ENCODE data around the gene GZMH.
"Not testable (repeated sequence)": the region's sequence is repeated elsewhere in the genome, so short reads cannot be mapped to it uniquely, and the experiment has no call there.

The GZMH gene

DNA sequence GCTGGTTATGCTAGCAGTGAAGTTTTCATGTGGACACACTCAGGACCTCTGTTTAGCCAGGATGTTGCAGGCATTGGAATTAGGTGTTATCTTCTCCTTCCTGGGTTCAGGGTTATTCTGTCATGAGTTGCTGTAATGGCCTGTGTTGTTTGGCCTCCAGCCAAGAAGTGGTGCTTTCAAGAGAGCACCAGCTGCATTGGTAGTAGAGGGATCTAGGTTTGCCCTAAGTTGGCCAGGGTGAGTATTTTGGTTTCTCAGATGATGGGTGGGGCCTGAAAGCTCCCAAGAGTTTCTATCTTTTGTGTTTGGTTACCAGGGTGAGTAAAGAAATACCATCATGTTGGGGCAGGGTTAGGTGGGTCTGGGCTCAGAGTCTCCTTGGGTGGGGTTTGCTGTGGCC lies 2.7 kb upstream of the GZMH start:
- no peak for TF ChIP-seq POLR2A (IDR thresholded peaks at IDR 0.05; ENCODE audit: low read depth, low read length)
- no peak for FAIRE-seq
- no peak for DNase-seq (ENCODE audit: insufficient read length, low spot score)

DNA sequence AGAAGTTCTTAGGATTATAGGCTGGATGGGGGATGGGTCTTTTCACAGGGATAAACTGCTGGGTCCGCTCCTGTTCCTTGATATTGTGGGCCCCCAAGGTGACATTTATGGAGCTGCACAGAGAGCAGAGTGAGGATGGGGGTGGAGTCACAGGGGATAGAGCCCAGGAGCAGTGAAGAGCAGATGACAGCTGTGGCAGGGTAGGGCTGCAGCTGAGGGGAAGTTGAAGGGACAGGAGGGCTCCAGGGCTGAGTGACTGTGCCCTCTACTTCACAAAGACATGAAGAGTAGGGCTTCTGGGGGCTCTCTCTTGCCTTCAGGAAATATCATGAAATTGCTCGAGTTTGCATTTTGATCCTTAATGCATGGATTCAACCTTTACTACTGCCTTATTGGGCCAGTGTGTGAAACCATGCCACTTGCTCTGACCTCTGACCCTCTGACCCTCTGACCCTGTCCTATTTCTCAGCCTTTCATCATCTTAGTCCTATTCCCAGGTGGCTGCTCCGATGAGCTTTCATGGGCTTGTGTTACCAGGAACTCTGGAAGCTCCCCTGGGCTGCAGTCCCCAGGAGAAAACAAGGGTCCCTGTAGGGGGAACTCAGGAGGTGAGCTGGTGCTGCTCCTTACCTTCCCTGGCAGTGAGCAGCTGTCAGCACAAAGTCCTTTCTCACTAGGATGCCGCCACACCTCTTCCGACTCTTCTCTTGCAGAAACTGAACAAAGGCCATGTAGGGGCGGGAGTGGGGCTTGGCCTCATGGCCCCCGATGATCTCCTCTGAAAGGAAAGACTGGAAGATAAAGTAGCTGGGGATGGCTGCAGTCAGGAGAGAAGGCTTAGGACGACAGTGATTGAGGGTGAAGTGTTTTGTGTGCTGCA lies 1.6 kb downstream of the GZMH start:
- DNase-seq (ENCODE audit: insufficient read length, low spot score) (no peak), FAIRE-seq (no peak)
- TF ChIP-seq POLR2A (IDR thresholded peaks at IDR 0.05; ENCODE audit: low read depth, low read length) = no peak

- DNase-seq (ENCODE audit: insufficient read length, low spot score) (no peak), FAIRE-seq (no peak)
- no peak for TF ChIP-seq POLR2A (IDR thresholded peaks at IDR 0.05; ENCODE audit: low read depth, low read length)
Measured at GRCh38 chr14:24607081-24607480, 2.4 kb downstream of the GZMH start.

- DNase-seq (ENCODE audit: insufficient read length, low spot score) = no peak
- TF ChIP-seq POLR2A (IDR thresholded peaks at IDR 0.05; ENCODE audit: low read depth, low read length) = no peak
- FAIRE-seq = no peak
Measured at GRCh38 chr14:24606297-24606696, 3.2 kb downstream of the GZMH start.

DNA sequence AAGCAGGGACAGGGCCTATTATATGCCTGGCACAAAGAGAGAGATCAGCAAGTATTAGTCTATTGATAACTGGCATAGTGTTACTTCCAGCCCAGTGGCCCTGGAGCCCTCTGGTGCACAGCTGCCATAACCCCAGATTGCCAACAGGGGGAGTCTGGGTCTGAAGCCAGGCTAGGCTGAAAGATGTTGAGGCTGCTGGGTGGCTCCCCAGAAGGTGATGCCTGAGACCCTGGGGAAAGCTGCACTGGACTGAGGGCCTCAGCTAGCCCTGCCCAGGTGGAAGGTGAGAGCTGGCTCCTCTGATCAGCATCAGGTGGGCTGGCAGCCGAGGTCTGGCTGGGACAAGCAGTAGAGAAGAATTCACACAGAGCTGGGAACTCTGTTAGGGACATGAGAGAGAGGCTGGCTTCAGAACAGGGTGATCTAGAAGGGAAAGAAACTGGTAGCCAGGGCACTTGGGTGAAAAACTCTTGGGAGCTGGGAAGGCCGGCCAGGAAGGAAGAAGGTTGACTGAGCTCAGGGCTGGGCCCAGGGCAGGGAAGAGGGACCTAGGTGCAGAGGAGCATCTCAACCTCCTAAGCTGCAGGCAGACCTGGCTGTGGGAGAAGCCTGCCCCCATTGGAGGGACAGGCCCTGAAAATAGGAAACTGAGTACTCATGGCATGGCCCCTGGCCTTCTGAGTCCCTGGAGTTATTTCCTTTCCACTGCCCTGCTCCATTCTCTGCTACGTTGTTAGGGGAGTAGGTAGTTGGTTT lies 3.9 kb downstream of the GZMH start:
- TF ChIP-seq POLR2A (IDR thresholded peaks at IDR 0.05; ENCODE audit: low read depth, low read length) = no peak
- DNase-seq (ENCODE audit: insufficient read length, low spot score) = peak; percentile 7
- no peak for FAIRE-seq

GRCh38 chr14:24597403-24597802 lies 12.1 kb downstream of the GZMH start:
- no peak for FAIRE-seq
- no peak for TF ChIP-seq POLR2A (IDR thresholded peaks at IDR 0.05; ENCODE audit: low read depth, low read length)
- DNase-seq (ENCODE audit: insufficient read length, low spot score) = no peak

DNA sequence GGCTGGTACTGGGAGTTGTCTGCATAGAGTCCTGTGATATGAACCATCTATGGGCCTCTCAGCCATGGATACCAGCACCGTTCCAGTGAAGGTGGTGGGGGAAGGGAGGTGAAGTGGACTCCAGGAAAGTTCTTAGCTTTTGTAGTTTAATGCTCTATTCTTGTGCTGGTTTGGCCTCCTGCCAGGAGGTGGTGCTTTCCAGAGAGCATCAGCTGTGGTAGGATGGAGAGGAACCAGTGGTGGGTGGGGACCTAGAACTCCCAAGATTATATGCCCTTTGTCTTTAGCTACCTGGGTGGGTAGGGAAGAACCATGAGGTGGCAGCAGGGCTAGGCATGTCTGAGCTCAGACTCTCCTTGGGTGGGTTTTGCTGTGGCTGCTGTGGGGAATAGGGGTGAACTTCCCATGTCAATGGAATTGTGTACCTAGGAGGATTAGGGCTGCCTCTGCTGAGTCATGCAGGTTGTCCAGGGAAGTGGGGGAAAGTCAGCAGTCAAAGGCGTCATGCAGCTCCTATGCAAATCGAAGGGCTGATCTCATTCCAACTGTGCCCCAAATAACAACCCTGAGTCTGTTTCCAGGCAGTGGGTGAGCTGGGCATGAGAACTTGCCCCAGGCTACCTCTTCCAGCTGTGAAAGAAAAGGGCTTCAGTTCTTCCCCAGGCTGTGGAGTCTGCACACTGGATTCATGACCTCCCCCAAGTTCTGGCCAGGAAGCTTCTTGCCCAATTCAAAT lies 14.2 kb downstream of the GZMH start:
- no peak for FAIRE-seq
- TF ChIP-seq POLR2A (IDR thresholded peaks at IDR 0.05; ENCODE audit: low read depth, low read length) = no peak

GRCh38 chr14:24591004-24591403 lies 18.5 kb downstream of the GZMH start:
- not testable (repeated sequence) for DNase-seq (ENCODE audit: insufficient read length, low spot score); FAIRE-seq

More for the DNA sequence above, 14.2 kb downstream of the GZMH start:
- no peak for DNase-seq (ENCODE audit: insufficient read length, low spot score)

DNA sequence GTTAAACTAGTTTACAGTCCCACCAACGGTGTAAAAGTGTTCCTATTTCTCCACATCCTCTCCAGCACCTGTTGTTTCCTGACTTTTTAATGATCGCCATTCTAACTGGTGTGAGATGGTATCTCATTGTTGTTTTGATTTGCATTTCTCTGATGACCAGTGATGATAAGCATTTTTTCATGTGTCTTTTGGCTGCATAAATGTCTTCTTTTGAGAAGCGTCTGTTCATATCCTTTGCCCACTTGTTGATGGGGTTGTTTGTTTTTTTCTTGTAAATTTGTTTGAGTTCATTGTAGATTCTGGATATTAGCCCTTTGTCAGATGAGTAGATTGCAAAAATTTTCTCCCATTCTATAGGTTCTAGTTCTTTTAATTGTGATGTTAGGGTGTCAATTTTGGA lies 25.1 kb downstream of the GZMH start:
- not testable (repeated sequence) for FAIRE-seq; DNase-seq (ENCODE audit: insufficient read length, low spot score)

DNA sequence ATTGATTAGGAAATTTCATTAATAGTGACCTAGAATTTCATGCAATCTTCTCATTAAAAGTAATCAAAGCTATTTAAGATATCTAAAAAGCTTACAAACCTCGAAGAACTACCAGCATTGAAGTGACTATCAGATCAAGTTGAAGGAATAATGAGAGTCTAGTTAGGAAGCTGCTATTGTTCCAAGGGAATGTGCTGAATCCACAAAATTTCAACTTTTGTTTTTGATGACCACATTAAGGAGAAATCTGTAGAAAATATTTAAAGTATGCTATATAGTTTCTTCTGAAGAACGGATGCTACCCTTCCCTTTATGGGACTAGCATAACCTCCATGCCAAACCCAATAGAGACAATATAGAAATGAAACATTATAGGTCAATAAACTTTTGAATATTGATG lies 30.9 kb downstream of the GZMH start:
- TF ChIP-seq POLR2A (IDR thresholded peaks at IDR 0.05; ENCODE audit: low read depth, low read length) = no peak
- DNase-seq (ENCODE audit: insufficient read length, low spot score) (no peak), FAIRE-seq (no peak)

GRCh38 chr14:24576771-24577170 lies 32.7 kb downstream of the GZMH start:
- FAIRE-seq = no peak
- no peak for DNase-seq (ENCODE audit: insufficient read length, low spot score)
- TF ChIP-seq POLR2A (IDR thresholded peaks at IDR 0.05; ENCODE audit: low read depth, low read length) = no peak

DNA sequence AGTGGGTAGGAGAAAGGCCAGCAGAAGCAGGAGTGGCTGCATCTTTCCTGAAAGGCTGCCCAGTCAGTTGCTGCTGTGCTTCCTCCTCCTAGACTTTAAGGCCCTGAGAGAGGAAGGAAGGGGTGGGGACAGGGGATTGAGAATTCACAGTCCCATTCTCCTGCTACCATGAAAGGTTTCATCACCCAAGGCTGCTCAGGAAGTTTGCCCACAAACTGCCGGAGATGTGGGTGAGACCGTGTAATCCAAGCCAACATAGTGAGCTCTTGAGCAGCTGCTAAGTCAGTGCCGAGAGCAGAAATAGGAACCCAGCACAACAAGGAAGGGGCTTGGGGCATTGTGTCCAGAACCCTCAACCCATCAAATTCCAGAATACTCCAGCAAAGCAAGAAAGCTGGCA lies 33.3 kb downstream of the GZMH start, which contains the start of gene CTSG:
TSS of gene CTSG (minus strand) at position 69 of the 400 bp plus-strand sequence. CDS start at position 42, 27 bp downstream.
- no peak for TF ChIP-seq POLR2A (IDR thresholded peaks at IDR 0.05; ENCODE audit: low read depth, low read length)
- FAIRE-seq (no peak), DNase-seq (ENCODE audit: insufficient read length, low spot score) (no peak)

DNA sequence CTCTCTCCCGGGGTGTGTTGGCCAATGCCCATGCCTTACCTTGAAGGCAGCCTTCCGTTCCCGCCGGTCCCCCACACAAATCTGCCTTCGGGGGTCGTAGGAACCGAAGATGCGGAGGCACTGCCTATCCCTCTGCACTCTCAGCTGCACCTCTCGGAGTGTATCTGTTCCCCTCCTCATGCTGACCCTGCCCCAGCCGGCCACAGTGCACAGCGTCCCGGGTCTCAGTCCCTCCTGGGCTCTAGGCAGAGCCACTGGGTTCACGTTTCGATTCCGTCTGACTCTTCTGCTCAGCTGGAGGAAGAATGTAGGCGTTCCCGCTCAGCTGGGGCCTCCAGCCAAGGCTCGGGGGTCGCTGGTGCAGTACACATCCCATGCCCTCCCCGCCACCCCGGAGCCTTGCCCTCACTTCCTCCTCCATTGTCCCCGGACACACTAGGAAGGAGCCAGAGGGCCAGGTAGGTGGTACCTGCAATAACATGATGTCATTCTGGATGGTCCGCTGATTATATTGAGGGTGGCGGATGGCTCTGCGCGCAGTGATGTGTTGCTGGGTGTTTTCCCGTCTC lies 35.2 kb downstream of the GZMH start:
- DNase-seq (ENCODE audit: insufficient read length, low spot score) (no peak), FAIRE-seq (no peak)
- no peak for TF ChIP-seq POLR2A (IDR thresholded peaks at IDR 0.05; ENCODE audit: low read depth, low read length)

- no peak for FAIRE-seq
- TF ChIP-seq POLR2A (IDR thresholded peaks at IDR 0.05; ENCODE audit: low read depth, low read length) = no peak
- no peak for DNase-seq (ENCODE audit: insufficient read length, low spot score)
Measured at GRCh38 chr14:24566318-24566717, 43.2 kb downstream of the GZMH start.
